Endodermal cell (in vitro differentiated cells): ENCODE measurements around the gene C17orf67. TPM values are rescaled to one million over a fixed set of nuclear protein-coding genes. Genes with fewer than 3 reads are reported as not detected.

Source experiments
- DNase-seq: peaks from one replicate; pipeline ENCODE4 v3.0.0-alpha.2; 2017
- H3K27ac ChIP-seq: 2 replicates; pipeline ENCODE4 v1.5.1; 2013; ENCODE audit warnings: mild to moderate bottlenecking, low read depth, low read length, moderate library complexity
- H3K27me3 ChIP-seq: 2 replicates; pipeline ENCODE4 v1.6.1; 2013; ENCODE audit warnings: mild to moderate bottlenecking, low read length, moderate library complexity; ENCODE audit not compliant: insufficient read depth, control insufficient read depth, poor library complexity, severe bottlenecking
- H3K36me3 ChIP-seq: 2 replicates; pipeline ENCODE4 v1.7.0; 2013; ENCODE audit warnings: mild to moderate bottlenecking, low read length, moderate library complexity; ENCODE audit not compliant: control insufficient read depth, insufficient read depth
- H3K4me1 ChIP-seq: one replicate; pipeline ENCODE4 v1.7.0; 2013; ENCODE audit warnings: low read length; ENCODE audit not compliant: control insufficient read depth, insufficient read depth
- H3K4me3 ChIP-seq: 2 replicates; pipeline ENCODE4 v1.5.1; 2013; ENCODE audit warnings: mild to moderate bottlenecking, low read length, moderate library complexity
- H3K9ac ChIP-seq: 2 replicates; pipeline ENCODE4 v1.6.1; 2013; ENCODE audit warnings: mild to moderate bottlenecking, low read length, moderate library complexity; ENCODE audit not compliant: poor library complexity, severe bottlenecking; ENCODE audit errors: extremely low read depth
- H3K9me3 ChIP-seq: 2 replicates; pipeline ENCODE4 v1.6.1; 2013; ENCODE audit warnings: mild to moderate bottlenecking, low read length, moderate library complexity; ENCODE audit not compliant: control insufficient read depth
- H3K27ac Mint-ChIP-seq: 2 replicates; pipeline ENCODE4 v1.8.0; 2020; ENCODE audit warnings: mixed read lengths
- H3K27me3 Mint-ChIP-seq: 2 replicates; pipeline ENCODE4 v1.8.0; 2021; ENCODE audit warnings: mild to moderate bottlenecking, mixed read lengths; ENCODE audit not compliant: insufficient read depth
- H3K36me3 Mint-ChIP-seq: 2 replicates; pipeline ENCODE4 v1.8.0; 2020; ENCODE audit warnings: low read depth, mixed read lengths
- H3K4me1 Mint-ChIP-seq: 2 replicates; pipeline ENCODE4 v1.8.0; 2020; ENCODE audit warnings: mixed read lengths
- H3K4me3 Mint-ChIP-seq: 2 replicates; pipeline ENCODE4 v1.8.0; 2020; ENCODE audit warnings: mild to moderate bottlenecking, moderate library complexity, mixed read lengths
- H3K9me3 Mint-ChIP-seq: 2 replicates; pipeline ENCODE4 v1.8.0; 2020; ENCODE audit warnings: mild to moderate bottlenecking, mixed read lengths
- WGBS, 2 experiments: methylation state at CpG; one replicate each; pipeline versions ENCODE4 v1.1.5 to v1.1.7; 2013; ENCODE audit warnings: missing lambda C conversion rate in 2 of 2, mixed read lengths in 1 of 2; ENCODE audit not compliant: insufficient coverage in 1 of 2, insufficient read length in 1 of 2; 5-methylcytosine and 5-hydroxymethylcytosine counted together
- total RNA-seq, 2 donors: library from RNA; stranded (reverse); fragmentation: NEBNext Ultra II Directional in 1 of 2; extraction: Animal tissue kit (Norgen Biotek cat#: 25700) in 1 of 2; gene quantifications; 2 replicates in 1 of 2; 3 replicates in 1 of 2; pipeline ENCODE4 v1.2.1, GENCODE V29; 2021
- TF ChIP-seq, protein P1 (sequence below): fragments of 200-600 bp; sonication (generic); conservative IDR thresholded peaks from 2 replicates; pipeline ENCODE4 v1.5.0; 2021; ENCODE audit warnings: antibody characterized with exemption, mild to moderate bottlenecking

The C17orf67 gene
- total RNA-seq, 2 donors from 2014 or later: 1.2 to 1.5 TPM

DNA sequence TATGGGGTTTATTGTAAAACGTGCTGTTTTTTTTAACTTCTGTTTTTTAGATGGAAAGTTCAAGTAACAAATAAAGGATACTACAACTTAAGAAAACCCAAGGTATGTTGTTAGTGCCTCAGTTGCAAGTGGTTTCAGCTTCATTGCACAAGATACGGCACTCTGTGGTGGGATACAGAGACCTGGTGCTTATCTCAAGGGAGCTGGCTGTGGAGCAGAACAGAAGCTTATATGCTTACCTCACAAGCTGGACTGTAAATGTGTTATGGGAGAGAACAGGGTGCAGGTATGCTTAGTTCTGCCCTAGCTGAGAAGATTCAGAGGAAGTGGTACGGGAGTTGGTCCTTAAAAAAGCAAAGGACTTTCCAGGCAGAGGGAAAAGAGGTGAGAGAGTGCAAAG, 15.4 kb upstream of the C17orf67 start:
- Histone ChIP-seq H3K4me3 (no peak overlapping the region), H3K27me3 (no peaks in the 10 kb centered on the region), H3K9ac (no peak overlapping the region), H3K36me3 (peaks cover 8% of the 10 kb centered on the region), H3K4me1 (no peaks in the 10 kb centered on the region), H3K27ac (no peak overlapping the region), H3K9me3 (no peaks in the 10 kb centered on the region)
- no peak for DNase-seq
- Mint-ChIP-seq H3K36me3 (peaks cover 3% of the 10 kb centered on the region), H3K4me1 (no peaks in the 10 kb centered on the region), H3K27me3 (no peaks in the 10 kb centered on the region), H3K4me3 (no peak overlapping the region), H3K27ac (no peak overlapping the region), H3K9me3 (no peaks in the 10 kb centered on the region)
- TF ChIP-seq, protein P1, sequence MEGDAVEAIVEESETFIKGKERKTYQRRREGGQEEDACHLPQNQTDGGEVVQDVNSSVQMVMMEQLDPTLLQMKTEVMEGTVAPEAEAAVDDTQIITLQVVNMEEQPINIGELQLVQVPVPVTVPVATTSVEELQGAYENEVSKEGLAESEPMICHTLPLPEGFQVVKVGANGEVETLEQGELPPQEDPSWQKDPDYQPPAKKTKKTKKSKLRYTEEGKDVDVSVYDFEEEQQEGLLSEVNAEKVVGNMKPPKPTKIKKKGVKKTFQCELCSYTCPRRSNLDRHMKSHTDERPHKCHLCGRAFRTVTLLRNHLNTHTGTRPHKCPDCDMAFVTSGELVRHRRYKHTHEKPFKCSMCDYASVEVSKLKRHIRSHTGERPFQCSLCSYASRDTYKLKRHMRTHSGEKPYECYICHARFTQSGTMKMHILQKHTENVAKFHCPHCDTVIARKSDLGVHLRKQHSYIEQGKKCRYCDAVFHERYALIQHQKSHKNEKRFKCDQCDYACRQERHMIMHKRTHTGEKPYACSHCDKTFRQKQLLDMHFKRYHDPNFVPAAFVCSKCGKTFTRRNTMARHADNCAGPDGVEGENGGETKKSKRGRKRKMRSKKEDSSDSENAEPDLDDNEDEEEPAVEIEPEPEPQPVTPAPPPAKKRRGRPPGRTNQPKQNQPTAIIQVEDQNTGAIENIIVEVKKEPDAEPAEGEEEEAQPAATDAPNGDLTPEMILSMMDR: no peak
- WGBS, 2 experiments: 65 to 67% methylated on average over 2 of the region's 3 CpGs

DNA sequence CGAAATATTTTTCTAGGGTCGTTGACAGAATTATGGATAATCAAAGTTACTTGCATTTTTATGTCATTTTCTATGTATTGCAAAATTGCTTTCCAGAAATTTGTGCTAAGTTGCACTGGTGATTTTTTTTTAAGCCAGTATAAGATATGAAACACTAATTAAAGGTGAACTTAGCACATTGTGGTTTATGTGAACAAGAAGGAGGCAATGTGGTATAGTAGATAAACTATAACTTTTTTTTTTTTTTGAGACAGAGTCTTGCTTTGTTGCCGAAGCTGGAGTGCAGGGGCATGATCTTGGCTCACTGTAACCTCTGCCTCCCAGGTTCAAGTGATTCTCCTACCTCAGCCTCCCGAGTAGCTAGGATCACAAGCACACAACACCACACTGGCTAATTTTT, 13.4 kb upstream of the C17orf67 start:
- Mint-ChIP-seq H3K4me1 (no peaks in the 10 kb centered on the region), H3K27me3 (no peaks in the 10 kb centered on the region), H3K27ac (no peak overlapping the region), H3K4me3 (no peak overlapping the region), H3K9me3 (no peaks in the 10 kb centered on the region), H3K36me3 (peaks cover 3% of the 10 kb centered on the region)
- Histone ChIP-seq H3K27me3 (no peaks in the 10 kb centered on the region), H3K27ac (no peak overlapping the region), H3K9ac (no peak overlapping the region), H3K9me3 (no peaks in the 10 kb centered on the region), H3K36me3 (peaks cover 8% of the 10 kb centered on the region), H3K4me1 (no peaks in the 10 kb centered on the region), H3K4me3 (no peak overlapping the region)
- TF ChIP-seq, protein P1: no peak
- WGBS, 2 experiments: 94 to 100% methylated on average over 2 to 3 of the region's 4 CpGs
- no peak for DNase-seq

DNA sequence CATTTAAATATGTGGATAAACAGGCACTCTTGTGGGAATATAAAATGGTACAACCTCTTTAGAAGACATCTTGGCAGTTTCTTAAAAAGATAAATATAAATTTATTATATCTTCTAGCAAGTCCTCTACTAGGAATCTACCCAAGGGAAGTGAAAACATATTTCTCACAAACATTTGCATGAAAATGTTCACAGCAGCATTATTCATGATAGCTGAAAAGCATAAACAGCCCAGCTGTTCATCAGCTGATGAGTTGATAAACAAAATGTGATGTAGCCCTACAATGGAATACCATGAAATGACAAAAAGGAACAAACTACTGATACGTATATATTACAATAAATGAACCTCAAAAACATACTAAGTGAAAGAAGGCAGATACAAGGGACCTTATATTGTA, 12.2 kb upstream of the C17orf67 start:
- Mint-ChIP-seq H3K9me3 (no peaks in the 10 kb centered on the region), H3K4me1 (no peaks in the 10 kb centered on the region), H3K27ac (no peak overlapping the region), H3K36me3 (peaks cover 3% of the 10 kb centered on the region), H3K27me3 (no peaks in the 10 kb centered on the region), H3K4me3 (no peak overlapping the region)
- Histone ChIP-seq H3K4me3 (no peak overlapping the region), H3K4me1 (no peaks in the 10 kb centered on the region), H3K9me3 (no peaks in the 10 kb centered on the region), H3K27me3 (no peaks in the 10 kb centered on the region), H3K36me3 (peaks cover 4% of the 10 kb centered on the region), H3K9ac (no peak overlapping the region), H3K27ac (no peak overlapping the region)
- WGBS, 2 experiments: no CpG with 5 or more reads among the region's 1 CpG
- TF ChIP-seq, protein P1: no peak
- DNase-seq: no peak
